GM18907 (cell line): ENCODE results near the gene ZNF70.
"Not testable (repeated sequence)": the region's sequence is repeated elsewhere in the genome, so short reads cannot be mapped to it uniquely, and the experiment has no call there.

Experiments used
- ATAC-seq: cut with Tn5 transposase; IDR thresholded peaks from one replicate; pipeline ENCODE4 v1.9.1; 2021; ENCODE audit warnings: mild to moderate bottlenecking, moderate library complexity; ENCODE audit not compliant: unreplicated experiment

The ZNF70 gene

GRCh38 chr22:23760056-23760455 is 9.1 kb upstream of the ZNF70 start:
- ATAC-seq = no peak

- no peak for ATAC-seq
These were observed 8.7 kb upstream of the ZNF70 start for GRCh38 chr22:23759566-23759965.

- no peak for ATAC-seq
These were observed 6.0 kb upstream of the ZNF70 start for GRCh38 chr22:23756891-23757290.

- ATAC-seq = no peak
These were observed 4.8 kb upstream of the ZNF70 start for GRCh38 chr22:23755711-23756110.

- ATAC-seq = no peak
These were observed 4.2 kb upstream of the ZNF70 start for GRCh38 chr22:23754980-23755636.

- ATAC-seq = no peak
These were observed 3.5 kb upstream of the ZNF70 start, which contains the start of gene VPREB3 for GRCh38 chr22:23754220-23754919. TSS of gene VPREB3 (minus strand) at chr22:23754425. CDS start at chr22:23754363, 62 bp downstream.

GRCh38 chr22:23753385-23753784 is 2.5 kb upstream of the ZNF70 start:
- no peak for ATAC-seq

- ATAC-seq = no peak
These were observed 1.8 kb upstream of the ZNF70 start for GRCh38 chr22:23752750-23753149.

- no peak for ATAC-seq
These were observed 1.3 kb upstream of the ZNF70 start for GRCh38 chr22:23752090-23752691.

GRCh38 chr22:23751441-23751996 is 607 bp upstream of the ZNF70 start:
- no peak for ATAC-seq

- no peak for ATAC-seq
These were observed 572 bp downstream of the ZNF70 start for GRCh38 chr22:23750367-23750713.

- no peak for ATAC-seq
These were observed 1.0 kb downstream of the ZNF70 start for GRCh38 chr22:23749841-23750301.

GRCh38 chr22:23745791-23746190 is 5.1 kb downstream of the ZNF70 start:
- ATAC-seq = no peak

- ATAC-seq = no peak
These were observed 6.4 kb downstream of the ZNF70 start for GRCh38 chr22:23744485-23744884.

GRCh38 chr22:23744001-23744400 is 6.9 kb downstream of the ZNF70 start:
- no peak for ATAC-seq

GRCh38 chr22:23743303-23743705 is 7.6 kb downstream of the ZNF70 start:
- no peak for ATAC-seq

GRCh38 chr22:23742505-23743264 is 8.2 kb downstream of the ZNF70 start:
- ATAC-seq = no peak

GRCh38 chr22:23737696-23738095 is 13.2 kb downstream of the ZNF70 start:
- ATAC-seq = no peak

GRCh38 chr22:23728108-23728507 is 22.8 kb downstream of the ZNF70 start:
- ATAC-seq = not testable (repeated sequence)

- no peak for ATAC-seq
These were observed 28.2 kb downstream of the ZNF70 start for GRCh38 chr22:23722724-23723123.

- ATAC-seq = no peak
These were observed 28.8 kb downstream of the ZNF70 start for GRCh38 chr22:23722160-23722559.
